IPS DF 4.7 (cell line): ENCODE measurements around the gene RBPJ.

Experiments used
- DNase-seq: peaks from one replicate; pipeline ENCODE4 v3.0.0-alpha.2; 2013; ENCODE audit warnings: low spot score; ENCODE audit errors: extremely low read depth

RBPJ gene

DNA sequence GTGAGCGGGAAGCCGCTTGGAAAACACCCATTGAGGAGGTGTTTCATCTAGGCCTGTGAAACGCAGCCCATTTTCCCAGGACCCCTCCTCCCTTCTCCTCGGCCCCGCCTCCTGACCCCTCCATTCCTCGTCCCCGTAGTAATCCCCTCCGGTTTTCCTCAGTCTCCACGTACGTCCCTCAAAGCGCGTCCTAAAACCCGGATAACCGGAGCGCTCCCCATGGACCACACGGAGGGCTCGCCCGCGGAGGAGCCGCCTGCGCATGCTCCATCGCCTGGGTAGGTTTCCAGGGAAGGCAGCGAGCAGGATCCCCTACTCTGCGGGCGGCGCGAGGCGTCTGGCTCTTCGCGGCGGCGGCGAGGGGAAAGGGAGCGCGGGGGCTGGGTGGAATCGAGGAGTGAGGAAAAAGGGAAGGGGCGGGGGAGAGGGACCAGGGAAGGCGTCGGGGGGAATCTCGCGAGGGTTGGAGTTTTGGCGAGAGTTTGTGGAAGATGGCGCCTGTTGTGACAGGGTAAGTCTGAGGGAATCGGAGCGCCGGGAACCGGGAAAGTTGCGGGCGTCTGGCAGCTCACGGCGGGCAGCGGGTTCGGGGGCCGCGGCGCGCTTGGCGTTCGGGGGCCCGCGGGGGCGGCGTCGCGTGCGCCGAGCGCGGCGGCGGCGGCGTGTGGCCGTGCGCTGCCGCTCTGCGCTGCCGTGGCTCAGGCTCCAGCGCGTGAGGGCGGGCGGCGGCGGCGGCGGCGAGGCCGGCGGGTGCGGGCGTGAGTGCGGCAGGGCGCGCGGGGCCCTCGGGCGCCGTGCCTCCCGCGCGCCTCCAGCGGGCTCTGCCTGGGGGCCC lies at the start of gene RBPJ:
Gene RBPJ, plus strand, starts transcription at position 477 of the 835 bp plus-strand sequence. Its CDS starts 15 bp downstream, at position 492.
- DNase-seq: peak; percentile 94

- DNase-seq: no peak
These were observed 49.1 kb upstream of the RBPJ start for GRCh38 chr4:26271703-26272102.

DNA sequence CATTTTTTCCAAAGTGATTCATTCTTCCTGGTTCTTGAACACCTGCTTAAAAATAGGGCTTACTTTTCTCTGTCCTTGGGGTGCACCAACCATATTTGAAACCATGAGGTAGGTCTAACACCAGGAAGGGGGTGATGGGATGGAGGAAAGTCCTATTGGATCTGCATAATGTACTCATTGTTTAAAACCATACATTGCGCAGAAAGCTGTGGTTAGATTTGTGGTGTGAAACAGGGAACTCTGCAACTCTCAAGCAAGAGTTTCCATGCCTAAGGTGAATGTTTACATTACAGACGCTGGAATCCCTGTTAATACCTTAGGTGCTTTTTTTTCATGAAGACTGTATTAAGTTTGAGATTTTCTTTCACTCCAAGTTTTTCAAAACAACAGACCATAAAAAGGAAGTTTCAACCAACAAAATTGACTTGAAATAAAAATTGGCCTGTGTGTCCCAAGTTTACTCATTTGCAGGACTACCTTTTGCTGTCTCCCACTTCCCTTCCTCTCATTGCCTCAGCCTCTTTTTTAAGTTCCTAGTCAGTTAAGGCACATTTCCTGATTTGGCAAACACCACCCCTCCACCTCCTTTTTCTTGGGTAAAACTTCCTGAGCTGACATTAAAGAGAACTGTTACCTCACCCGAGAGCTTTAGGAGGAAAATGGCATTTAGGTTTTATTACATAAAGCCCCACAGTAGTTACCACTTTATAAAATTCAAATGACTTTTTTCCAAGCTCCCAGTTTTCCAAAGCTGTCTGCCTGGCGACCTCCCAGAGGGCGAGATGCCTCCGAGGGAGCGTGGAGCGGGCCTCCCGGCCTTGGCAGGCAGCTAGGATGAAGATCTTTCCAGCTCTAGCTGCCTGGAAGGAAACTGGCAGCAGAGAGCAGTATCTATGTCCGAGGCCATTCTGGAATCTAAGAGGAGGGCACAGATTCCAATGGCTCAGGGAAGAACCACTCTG lies 47.9 kb upstream of the RBPJ start:
- no peak for DNase-seq

DNA sequence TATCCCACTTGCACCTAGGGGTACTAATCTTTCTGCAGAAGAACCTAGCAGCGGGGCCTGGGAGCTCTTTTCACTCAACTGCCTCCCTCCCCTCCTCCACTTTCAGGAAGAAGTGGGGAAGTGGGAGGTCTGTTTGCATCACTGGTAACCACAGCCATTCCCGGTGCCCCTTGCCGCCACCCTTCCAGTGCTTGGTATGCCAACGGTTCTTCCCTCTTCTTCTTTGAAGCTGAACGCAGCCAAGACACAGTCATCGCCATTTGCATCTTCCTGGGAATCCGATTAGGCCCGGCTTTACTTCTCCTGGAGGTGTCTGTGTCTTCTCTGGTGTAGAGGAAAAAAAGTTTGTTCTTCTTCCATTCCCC lies 47.2 kb upstream of the RBPJ start:
- DNase-seq: no peak

- DNase-seq: no peak
These were observed 45.5 kb upstream of the RBPJ start for GRCh38 chr4:26275281-26275680.

GRCh38 chr4:26279446-26279845 lies 41.4 kb upstream of the RBPJ start:
- DNase-seq: no peak

GRCh38 chr4:26281881-26282280 lies 38.9 kb upstream of the RBPJ start:
- DNase-seq: no peak

GRCh38 chr4:26284536-26284935 lies 36.3 kb upstream of the RBPJ start:
- no peak for DNase-seq

DNA sequence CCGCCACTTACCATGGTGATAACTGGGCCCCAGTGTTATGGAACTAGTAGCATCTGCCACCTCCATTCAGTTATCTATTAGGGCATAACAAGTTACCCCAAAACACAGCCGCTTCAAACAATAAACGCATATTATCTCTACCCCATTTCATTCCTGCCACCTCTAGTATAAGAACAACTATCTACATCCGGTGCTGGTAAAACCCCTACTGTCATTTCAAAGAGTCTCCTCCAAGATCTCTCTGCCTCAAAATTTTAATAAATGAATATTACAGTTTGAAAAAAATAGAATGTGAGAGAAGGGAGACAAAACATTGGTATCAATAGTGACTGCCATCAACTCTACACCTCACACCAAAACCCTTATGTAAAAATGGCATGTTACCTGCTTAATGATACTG lies 35.5 kb upstream of the RBPJ start:
- DNase-seq: no peak

GRCh38 chr4:26287756-26288155 lies 33.1 kb upstream of the RBPJ start:
- DNase-seq: no peak

- no peak for DNase-seq
These were observed 32.4 kb upstream of the RBPJ start for GRCh38 chr4:26288355-26288909.

DNA sequence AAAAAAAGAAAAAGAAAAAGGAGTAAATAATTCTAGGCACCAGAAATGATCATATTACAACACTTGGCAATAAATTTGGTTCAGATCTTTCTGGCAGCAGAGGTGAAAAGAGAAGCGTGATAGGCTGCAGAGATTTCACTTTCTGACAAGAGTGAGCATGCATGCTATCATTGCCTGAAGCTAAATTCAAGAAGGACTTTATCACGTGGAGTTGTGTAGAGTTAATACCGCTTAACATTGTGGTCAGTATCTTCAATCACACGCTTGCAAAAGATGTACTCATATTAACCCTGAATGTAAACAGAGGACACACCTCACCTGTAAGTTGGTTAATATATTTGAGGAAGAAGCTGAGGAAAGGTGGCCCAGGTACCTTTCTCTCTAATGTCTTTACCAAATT lies 31.4 kb upstream of the RBPJ start:
- DNase-seq: no peak

- DNase-seq: no peak
These were observed 30.5 kb upstream of the RBPJ start for GRCh38 chr4:26290321-26290720.

- DNase-seq: no peak
These were observed 25.9 kb upstream of the RBPJ start for GRCh38 chr4:26294904-26295303.

DNA sequence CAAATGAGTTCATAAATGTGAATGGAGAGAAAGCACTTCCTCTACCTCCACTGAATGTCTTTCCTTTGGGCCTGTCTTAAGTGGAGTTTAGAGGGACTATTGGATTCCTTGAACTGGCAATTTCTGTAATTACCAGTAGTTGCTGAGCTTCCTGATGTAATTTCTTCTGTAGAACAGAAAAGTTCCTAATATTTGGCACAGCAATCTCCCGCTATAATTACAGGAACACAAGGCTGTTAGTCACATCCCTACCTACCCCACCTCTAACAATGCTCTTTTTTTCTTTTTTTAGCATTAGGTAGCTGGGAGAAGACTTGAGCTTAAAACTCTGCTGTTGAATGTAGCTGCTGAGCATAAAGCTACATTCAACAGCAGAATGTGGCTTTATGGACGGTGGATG lies 24.8 kb upstream of the RBPJ start:
- DNase-seq: no peak

GRCh38 chr4:26296514-26296913 lies 24.3 kb upstream of the RBPJ start:
- DNase-seq: no peak

- no peak for DNase-seq
These were observed 23.6 kb upstream of the RBPJ start for GRCh38 chr4:26297219-26297618.

GRCh38 chr4:26298198-26298947 lies 22.4 kb upstream of the RBPJ start:
- no peak for DNase-seq

- DNase-seq: no peak
These were observed 21.4 kb upstream of the RBPJ start for GRCh38 chr4:26299254-26299882.

DNA sequence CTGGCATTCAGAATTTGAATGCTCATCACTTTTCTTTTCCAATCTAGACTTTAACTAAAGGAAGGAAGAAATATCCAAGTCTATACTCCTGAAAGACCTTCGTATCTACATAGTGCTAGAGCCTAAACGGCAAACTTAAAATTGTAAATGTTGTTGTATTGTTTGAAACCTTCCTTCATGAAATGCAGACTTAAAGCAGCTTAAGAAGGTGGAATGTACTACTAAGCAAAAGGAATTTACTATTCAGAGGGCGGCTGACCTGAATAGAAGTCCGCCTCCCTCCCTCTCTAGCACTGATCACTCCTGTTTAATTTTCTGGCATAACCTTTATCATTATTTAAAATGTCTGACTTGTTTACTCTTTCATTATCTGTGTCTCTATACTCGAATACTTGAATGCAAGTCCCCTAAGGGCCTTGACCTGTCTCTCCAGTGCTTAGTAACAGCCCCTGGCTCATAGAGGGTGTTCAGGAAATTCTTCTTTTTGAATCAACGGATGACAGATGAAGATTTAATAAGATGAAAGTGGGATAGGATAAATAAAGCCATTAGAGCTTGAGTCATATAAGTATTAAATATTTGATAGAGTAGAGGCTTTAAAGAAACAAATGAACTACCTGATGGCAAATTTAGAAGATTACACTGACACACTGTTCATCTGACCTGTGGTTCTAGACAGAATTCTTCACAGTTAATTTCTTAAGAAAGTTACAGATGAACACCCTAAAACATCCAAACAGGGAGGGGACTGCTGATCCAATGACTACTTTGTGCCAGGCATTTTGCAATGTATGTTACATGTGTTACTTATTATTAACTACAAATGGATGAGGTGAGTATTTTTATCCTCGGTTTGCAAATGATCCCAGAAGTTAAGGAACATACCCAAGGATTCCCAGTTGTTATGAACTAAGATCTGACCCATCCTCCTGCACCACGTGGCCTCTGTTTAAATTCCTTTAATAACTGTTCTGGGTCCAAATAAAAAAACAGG lies 20.2 kb upstream of the RBPJ start:
- DNase-seq: no peak
